ENCODE measurements around the gene RNASEH2C. TPM values are rescaled to one million over a fixed set of nuclear protein-coding genes. Genes with fewer than 3 reads are reported as not detected.
"Not testable (repeated sequence)": the region's sequence is repeated elsewhere in the genome, so short reads cannot be mapped to it uniquely, and the experiment has no call there.

The RNASEH2C gene
- total RNA-seq, 1 experiment from 2014 or later: 107 TPM

GRCh38 chr11:65764434-65764833, 43.8 kb upstream of the RNASEH2C start:
- intact Hi-C loops (cut with micrococcal nuclease; ENCODE audit: unreplicated experiment): no loop called here
- CTCF ChIA-PET: no interaction called here
- Histone ChIP-seq H3K9me3 (ENCODE audit: control insufficient read depth, insufficient read depth, low read depth, low read length) (no peaks in the 10 kb centered on the region), H3K27me3 (ENCODE audit: control insufficient read depth, insufficient read depth, low read length) (no peaks in the 10 kb centered on the region), H3K4me3 (ENCODE audit: low read depth in 2 of 2, low read length in 2 of 2) (no peak overlapping the region), H3K36me3 (ENCODE audit: control insufficient read depth, insufficient read depth, low read length) (no peaks in the 10 kb centered on the region), H3K27ac (ENCODE audit: low read length) (no peak overlapping the region), H3K4me1 (ENCODE audit: control insufficient read depth, insufficient read depth, low read length) (no peaks in the 10 kb centered on the region)
- TF ChIP-seq REST (IDR thresholded peaks at IDR 0.05; ENCODE audit: insufficient read depth in 1 of 2, low read depth in 2 of 2, low read length in 1 of 2) (no peak), SIN3A (IDR thresholded peaks at IDR 0.05; ENCODE audit: borderline replicate concordance, insufficient read depth, low read depth, low read length) (no peak), POLR2AphosphoS5 (IDR thresholded peaks at IDR 0.05; ENCODE audit: low read depth, low read length) (no peak), TCF7L2 (IDR thresholded peaks at IDR 0.05; ENCODE audit: low read depth, low read length) (no peak), CTCF (IDR thresholded peaks at IDR 0.05) (no peak)
- in situ Hi-C loops (cut with HindIII; ENCODE audit: low pct_unique_long_range_greater_than_20kb, low sequenced_read_pairs): loop anchor here (5.0 kb wide), 1 partner anchor 48 kb away; no protein-coding TSS in a partner anchor
- ATAC-seq: peak; percentile 26; the same call in 1 of the 2 replicates
- POLR2A ChIA-PET: no interaction called here
- no peak for DNase-seq (ENCODE audit: low read depth, low spot score)
- BruUV-seq (replicated peaks): no TSS peak

- BruUV-seq (replicated peaks); POLR2A ChIA-PET; H3K27me3 ChIP-seq (ENCODE audit: control insufficient read depth, insufficient read depth, low read length); intact Hi-C loops (cut with micrococcal nuclease; ENCODE audit: unreplicated experiment); H3K27ac ChIP-seq (ENCODE audit: low read length); H3K4me3 ChIP-seq (ENCODE audit: low read depth in 2 of 2, low read length in 2 of 2); H3K9me3 ChIP-seq (ENCODE audit: control insufficient read depth, insufficient read depth, low read depth, low read length); H3K36me3 ChIP-seq (ENCODE audit: control insufficient read depth, insufficient read depth, low read length); ATAC-seq; DNase-seq (ENCODE audit: low read depth, low spot score); H3K4me1 ChIP-seq (ENCODE audit: control insufficient read depth, insufficient read depth, low read length); CTCF ChIA-PET: not testable (repeated sequence)
- in situ Hi-C loops (cut with HindIII; ENCODE audit: low pct_unique_long_range_greater_than_20kb, low sequenced_read_pairs): loop anchor here (5.0 kb wide), 1 partner anchor 49 kb away; no protein-coding TSS in a partner anchor
Observed at GRCh38 chr11:65762816-65763215, 42.2 kb upstream of the RNASEH2C start.

- H3K36me3 ChIP-seq (ENCODE audit: control insufficient read depth, insufficient read depth, low read length); BruUV-seq (replicated peaks); ATAC-seq; H3K4me1 ChIP-seq (ENCODE audit: control insufficient read depth, insufficient read depth, low read length); POLR2A ChIA-PET; H3K4me3 ChIP-seq (ENCODE audit: low read depth in 2 of 2, low read length in 2 of 2); H3K27me3 ChIP-seq (ENCODE audit: control insufficient read depth, insufficient read depth, low read length); CTCF ChIA-PET; DNase-seq (ENCODE audit: low read depth, low spot score); H3K9me3 ChIP-seq (ENCODE audit: control insufficient read depth, insufficient read depth, low read depth, low read length); H3K27ac ChIP-seq (ENCODE audit: low read length); intact Hi-C loops (cut with micrococcal nuclease; ENCODE audit: unreplicated experiment): not testable (repeated sequence)
- in situ Hi-C loops (cut with HindIII; ENCODE audit: low pct_unique_long_range_greater_than_20kb, low sequenced_read_pairs): loop anchor here (5.0 kb wide), 1 partner anchor 50 kb away; no protein-coding TSS in a partner anchor
Observed at GRCh38 chr11:65762169-65762568, 41.6 kb upstream of the RNASEH2C start.

All from Panc1 (cell line).